ENCODE data around the gene PRKN.
"Not testable (repeated sequence)": the region's sequence is repeated elsewhere in the genome, so short reads cannot be mapped to it uniquely, and the experiment has no call there.

The PRKN gene

GRCh38 chr6:162435071-162435470 is 292.5 kb downstream of the PRKN start:
- DNase-seq = no peak

GRCh38 chr6:162421004-162421403 is 306.6 kb downstream of the PRKN start:
- no peak for DNase-seq

GRCh38 chr6:162416831-162417537 is 310.6 kb downstream of the PRKN start:
- DNase-seq = no peak

- no peak for DNase-seq
Observed at GRCh38 chr6:162416307-162416706, 311.3 kb downstream of the PRKN start.

GRCh38 chr6:162409741-162410691 is 317.6 kb downstream of the PRKN start:
- DNase-seq = no peak

GRCh38 chr6:162408826-162409535 is 318.6 kb downstream of the PRKN start:
- DNase-seq = no peak

- DNase-seq = no peak
Observed at GRCh38 chr6:162404951-162405350, 322.6 kb downstream of the PRKN start.

GRCh38 chr6:162403031-162403430 is 324.5 kb downstream of the PRKN start:
- no peak for DNase-seq

- DNase-seq = no peak
Observed at GRCh38 chr6:162395181-162395580, 332.4 kb downstream of the PRKN start.

- DNase-seq = not testable (repeated sequence)
Observed at GRCh38 chr6:162390961-162391811, 336.4 kb downstream of the PRKN start.

GRCh38 chr6:162389343-162390085 is 338.1 kb downstream of the PRKN start:
- DNase-seq = no peak

- no peak for DNase-seq
Observed at GRCh38 chr6:162388383-162388777, 339.2 kb downstream of the PRKN start.

GRCh38 chr6:162387718-162388382 is 339.7 kb downstream of the PRKN start:
- no peak for DNase-seq

GRCh38 chr6:162385980-162386379 is 341.6 kb downstream of the PRKN start:
- no peak for DNase-seq

- no peak for DNase-seq
Observed at GRCh38 chr6:162379757-162380409, 347.7 kb downstream of the PRKN start.

- DNase-seq = no peak
Observed at GRCh38 chr6:162377735-162378134, 349.8 kb downstream of the PRKN start.

- DNase-seq = no peak
Observed at GRCh38 chr6:162373868-162374267, 353.7 kb downstream of the PRKN start.

GRCh38 chr6:162373192-162373591 is 354.4 kb downstream of the PRKN start:
- no peak for DNase-seq

- no peak for DNase-seq
Observed at GRCh38 chr6:162372106-162372505, 355.5 kb downstream of the PRKN start.

- no peak for DNase-seq
Observed at GRCh38 chr6:162371121-162371520, 356.4 kb downstream of the PRKN start.
